ENCODE results near the gene NEO1.

DNA sequence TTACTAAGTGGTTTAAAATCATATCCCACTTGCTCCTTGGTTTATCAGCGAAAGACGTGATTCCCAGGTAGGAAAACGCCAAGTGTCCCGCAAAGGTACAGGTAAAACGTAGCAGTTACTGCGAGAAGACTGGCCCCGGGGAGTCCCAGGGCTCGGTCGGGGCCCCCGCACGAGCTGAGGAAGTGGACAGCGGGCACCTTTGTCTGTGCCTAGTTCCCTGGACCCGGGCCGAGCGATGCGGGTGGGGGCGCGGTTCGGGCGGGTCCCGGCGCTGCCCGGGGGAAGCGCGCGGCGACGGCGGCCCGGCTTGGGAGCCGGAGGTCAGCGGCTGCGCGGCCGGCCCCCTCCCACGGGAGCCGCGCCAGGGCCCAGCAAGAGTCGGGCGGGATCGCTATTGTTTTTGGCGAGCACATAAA is 864 bp upstream of the NEO1 start:
- TF ChIP-seq, protein P1, sequence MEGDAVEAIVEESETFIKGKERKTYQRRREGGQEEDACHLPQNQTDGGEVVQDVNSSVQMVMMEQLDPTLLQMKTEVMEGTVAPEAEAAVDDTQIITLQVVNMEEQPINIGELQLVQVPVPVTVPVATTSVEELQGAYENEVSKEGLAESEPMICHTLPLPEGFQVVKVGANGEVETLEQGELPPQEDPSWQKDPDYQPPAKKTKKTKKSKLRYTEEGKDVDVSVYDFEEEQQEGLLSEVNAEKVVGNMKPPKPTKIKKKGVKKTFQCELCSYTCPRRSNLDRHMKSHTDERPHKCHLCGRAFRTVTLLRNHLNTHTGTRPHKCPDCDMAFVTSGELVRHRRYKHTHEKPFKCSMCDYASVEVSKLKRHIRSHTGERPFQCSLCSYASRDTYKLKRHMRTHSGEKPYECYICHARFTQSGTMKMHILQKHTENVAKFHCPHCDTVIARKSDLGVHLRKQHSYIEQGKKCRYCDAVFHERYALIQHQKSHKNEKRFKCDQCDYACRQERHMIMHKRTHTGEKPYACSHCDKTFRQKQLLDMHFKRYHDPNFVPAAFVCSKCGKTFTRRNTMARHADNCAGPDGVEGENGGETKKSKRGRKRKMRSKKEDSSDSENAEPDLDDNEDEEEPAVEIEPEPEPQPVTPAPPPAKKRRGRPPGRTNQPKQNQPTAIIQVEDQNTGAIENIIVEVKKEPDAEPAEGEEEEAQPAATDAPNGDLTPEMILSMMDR (IDR thresholded peaks at IDR 0.05; ENCODE audit: low read length), result no peak
- TF ChIP-seq EZH2 (optimal IDR thresholded peaks at IDR 0.05; ENCODE audit: low read depth, low read length) (no peak), EZH2phosphoT487 (IDR thresholded peaks at IDR 0.05; ENCODE audit: low read length) (no peak)
